Thyroid gland (tissue), 4 donors: Measurements from ENCODE around the gene VPS13C. TPM values are rescaled to one million over a fixed set of nuclear protein-coding genes. Genes with fewer than 3 reads are reported as not detected.

Experiments used
- DNase-seq, 2 donors: peaks; one replicate each; pipeline ENCODE4 v3.0.0-alpha.2; 2019
- H3K27ac ChIP-seq, 3 donors: fragments of 200-600 bp; sonication (generic); 1 replicate in 2 of 3; 2 replicates in 1 of 3; pipeline ENCODE4 v1.5.1; 2016 to 2019; ENCODE audit warnings: mild to moderate bottlenecking in 1 of 3, moderate library complexity in 1 of 3
- H3K27me3 ChIP-seq: fragments of 200-600 bp; sonication (generic); one replicate; pipeline ENCODE4 v1.5.1; 2019
- H3K36me3 ChIP-seq, 2 donors: fragments of 200-600 bp; sonication (generic); one replicate each; pipeline ENCODE4 v1.5.1; 2016 to 2019
- H3K4me1 ChIP-seq, 2 donors: fragments of 200-600 bp; sonication (generic); one replicate each; pipeline ENCODE4 v1.5.1; 2017 to 2019
- H3K4me3 ChIP-seq, 3 donors: fragments of 200-600 bp; sonication (generic); replicated peaks in 1 of 3; 1 replicate in 2 of 3; 2 replicates in 1 of 3; pipeline ENCODE4 v1.5.1; 2016; ENCODE audit warnings: mild to moderate bottlenecking in 1 of 3
- H3K9me3 ChIP-seq: fragments of 200-600 bp; sonication (generic); one replicate; pipeline ENCODE4 v1.5.1; 2017
- CTCF ChIP-seq, 6 experiments: fragments of 200-600 bp in 3 of 6; fragments of 450-650 bp in 3 of 6; sonication (generic) in 3 of 6; IDR thresholded peaks; one replicate each; pipeline ENCODE4 v1.5.1; 2016 to 2019; ENCODE audit warnings: antibody characterized with exemption in 6 of 6, mild to moderate bottlenecking in 2 of 6, inconsistent platforms in 1 of 6, moderate library complexity in 1 of 6
- POLR2A ChIP-seq, 2 donors: fragments of 450-650 bp; IDR thresholded peaks; one replicate each; pipeline ENCODE4 v1.6.1; 2017; ENCODE audit warnings: antibody characterized with exemption in 2 of 2, mild to moderate bottlenecking in 2 of 2, moderate library complexity in 1 of 2
- WGBS, 2 donors: methylation state at CpG; one replicate each; pipeline ENCODE4 v1.1.5; 2017; 5-methylcytosine and 5-hydroxymethylcytosine counted together
- intact Hi-C: fragments of 100-400 bp; cut with DNase I; formaldehyde crosslinking; loops from one replicate; pipeline ENCODE4 v1.15.1; 2023
- total RNA-seq, 4 donors: library from RNA; depleted of rRNA; stranded (reverse); fragments of >200 nt; gene quantifications; one replicate each; pipeline ENCODE4 v1.2.3, GENCODE V29; 2016

The VPS13C gene
- total RNA-seq = 100 to 1,000 TPM in 3 of 4 donors, 10 to 100 TPM in 1; 99.4 to 159 (median 119) TPM

GRCh38 chr15:62060113-62060895 lies at the start of gene VPS13C:
Gene VPS13C, minus strand, starts transcription at chr15:62060447. Its CDS starts 73 bp downstream, at chr15:62060374.
- no peaks in the 10 kb centered on the region for H3K9me3 ChIP-seq
- intact Hi-C loops = no loop called here
- peak within 1 kb of the TSS; percentile 44 to 93 (median 77) for H3K4me3 ChIP-seq
- peaks cover 4% of the 10 kb centered on the region in 2 donors for H3K4me1 ChIP-seq
- DNase-seq = peak; percentile 93 to 94
- 0 to 1% methylated on average over 17 to 41 of the region's 73 CpGs for WGBS, 2 donors
- H3K27ac ChIP-seq = peak within 1 kb of the TSS; percentile 83 to 95 (median 90)
- TF ChIP-seq POLR2A (IDR thresholded peaks at IDR 0.05) (peak; percentile 34 to 92), CTCF (IDR thresholded peaks at IDR 0.05) (peak; percentile 37 to 86 (median 66))
- H3K36me3 ChIP-seq = no peaks in the 10 kb centered on the region
- no peaks in the 10 kb centered on the region for H3K27me3 ChIP-seq

GRCh38 chr15:62109437-62109836 lies 49.2 kb upstream of the VPS13C start:
- no peaks in the 10 kb centered on the region for H3K27me3 ChIP-seq
- no peak for DNase-seq
- H3K9me3 ChIP-seq = no peaks in the 10 kb centered on the region
- intact Hi-C loops = no loop called here
- H3K4me1 ChIP-seq = peaks cover 2 to 17% of the 10 kb centered on the region in 2 donors
- H3K27ac ChIP-seq = no peak overlapping the region
- no peak overlapping the region for H3K4me3 ChIP-seq
- TF ChIP-seq POLR2A (IDR thresholded peaks at IDR 0.05) (no peak), CTCF (IDR thresholded peaks at IDR 0.05) (no peak)
- 89 to 93% methylated on average over 1 of the region's 1 CpG for WGBS, 2 donors
- no peaks in the 10 kb centered on the region for H3K36me3 ChIP-seq

- intact Hi-C loops = no loop called here
- WGBS, 2 donors = 68 to 77% methylated on average over 2 of the region's 2 CpGs
- DNase-seq = no peak
These were observed 48.2 kb upstream of the VPS13C start for GRCh38 chr15:62108411-62108810.

GRCh38 chr15:62107571-62108121 lies 47.4 kb upstream of the VPS13C start:
- no peaks in the 10 kb centered on the region for H3K36me3 ChIP-seq
- DNase-seq = no peak
- WGBS, 2 donors = 92 to 94% methylated on average over 2 of the region's 2 CpGs
- intact Hi-C loops = no loop called here
- H3K4me1 ChIP-seq = peaks cover 2 to 14% of the 10 kb centered on the region in 2 donors
- TF ChIP-seq CTCF (IDR thresholded peaks at IDR 0.05) (no peak), POLR2A (IDR thresholded peaks at IDR 0.05) (no peak)
- H3K27ac ChIP-seq = no peak overlapping the region
- no peaks in the 10 kb centered on the region for H3K9me3 ChIP-seq
- no peaks in the 10 kb centered on the region for H3K27me3 ChIP-seq
- H3K4me3 ChIP-seq = no peak overlapping the region

More at GRCh38 chr15:62108411-62108810, 48.2 kb upstream of the VPS13C start:
- TF ChIP-seq CTCF (IDR thresholded peaks at IDR 0.05) = no peak
- TF ChIP-seq POLR2A (IDR thresholded peaks at IDR 0.05) = no peak
- Histone ChIP-seq H3K4me3 (no peak overlapping the region), H3K36me3 (no peaks in the 10 kb centered on the region), H3K4me1 (peaks cover 2 to 17% of the 10 kb centered on the region in 2 donors), H3K27ac (no peak overlapping the region), H3K27me3 (no peaks in the 10 kb centered on the region), H3K9me3 (no peaks in the 10 kb centered on the region)

- Histone ChIP-seq H3K4me3 (no peak overlapping the region), H3K4me1 (peaks cover 2 to 14% of the 10 kb centered on the region in 2 donors), H3K27ac (no peak overlapping the region), H3K9me3 (no peaks in the 10 kb centered on the region), H3K27me3 (no peaks in the 10 kb centered on the region), H3K36me3 (no peaks in the 10 kb centered on the region)
- WGBS, 2 donors = 83 to 86% methylated on average over 3 of the region's 3 CpGs
- TF ChIP-seq POLR2A (IDR thresholded peaks at IDR 0.05) (no peak), CTCF (IDR thresholded peaks at IDR 0.05) (no peak)
- intact Hi-C loops = no loop called here
- DNase-seq = no peak
These were observed 45.8 kb upstream of the VPS13C start for GRCh38 chr15:62106096-62106495.
